ENCODE results near the gene ZMYND8. TPM values are rescaled to one million over a fixed set of nuclear protein-coding genes. Genes with fewer than 3 reads are reported as not detected.

Gene ZMYND8
- total and polyA plus RNA-seq, 10 of the 15 experiments (the other 5 are each of a cell fraction or from before 2014, with no cell fraction given) = 12.9 to 54.8 (median 23.1) TPM

DNA sequence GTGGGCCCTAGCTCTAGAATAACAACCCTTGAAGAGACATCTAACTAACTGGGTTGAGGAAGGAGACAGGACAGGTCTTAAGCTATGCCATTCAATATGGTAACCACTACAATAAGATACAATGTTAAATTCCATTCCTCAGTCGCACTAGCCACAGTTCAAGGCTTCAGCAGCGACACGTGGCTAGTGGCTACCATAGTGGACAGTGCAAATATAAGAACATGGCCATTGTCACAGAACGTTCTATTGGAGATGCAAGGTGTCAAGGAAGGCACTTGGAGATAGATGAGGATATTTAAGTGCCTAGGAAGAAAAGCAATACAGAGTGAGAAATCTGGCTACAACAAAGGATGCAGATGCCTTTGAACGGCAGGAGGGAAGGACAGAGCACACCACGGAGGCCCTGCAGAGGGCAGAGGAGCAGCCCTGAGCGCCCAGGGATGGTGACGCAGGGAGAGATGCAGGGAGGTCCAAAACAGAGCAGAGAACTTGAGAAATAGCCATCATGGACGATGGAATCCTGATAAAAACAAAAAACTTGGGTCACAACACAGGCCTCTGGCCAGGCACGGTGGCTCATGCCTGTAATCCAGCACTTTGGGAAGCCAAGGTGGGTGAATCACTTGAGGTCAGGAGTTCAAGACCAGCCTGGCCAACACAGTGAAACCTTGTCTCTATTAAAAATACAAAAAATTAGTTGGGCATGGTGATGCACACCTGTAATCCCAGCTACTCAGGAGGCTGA is 140.7 kb downstream of the ZMYND8 start:
- no peaks in the 10 kb centered on the region for H3K27me3 ChIP-seq (replicated peaks in 1 of 2; ENCODE audit: control insufficient read depth in 2 of 2, insufficient read depth in 2 of 2, low read length in 1 of 2)
- H3K79me2 ChIP-seq (ENCODE audit: control insufficient read depth, insufficient read depth, low read length) = no peaks in the 10 kb centered on the region
- FAIRE-seq (no peak), DNase-seq (ENCODE audit: low read depth, low spot score) (no peak), ATAC-seq (no peak)
- CTCF ChIA-PET = interaction anchor here (0.8 to 3.1 kb wide), 4 partner anchors 11 to 168 kb away, joined by 4 to 17 read pairs (median 4); no protein-coding TSS in a partner anchor
- H3K27ac ChIP-seq (ENCODE audit: control insufficient read depth, insufficient read depth) = no peak overlapping the region
- 98% methylated on average over 10 of the region's 10 CpGs for WGBS (ENCODE audit: insufficient coverage, insufficient replicate concordance, low lambda C conversion rate, missing lambda C conversion rate)
- POLR2A ChIA-PET = interaction anchor here (0.6 kb wide), 1 partner anchor 59 kb away, joined by 3 read pairs; no protein-coding TSS in a partner anchor
- no TSS peak for BruUV-seq (replicated peaks)
- H3K4me3 ChIP-seq = no peak overlapping the region
- H3K4me1 ChIP-seq (ENCODE audit: control insufficient read depth, insufficient read depth, low read length) = no peaks in the 10 kb centered on the region
- SMC1A ChIA-PET (ENCODE audit: uncharacterized antibody, unreplicated experiment) = no interaction called here
- RAD21 ChIA-PET (ENCODE audit: unreplicated experiment) = no interaction called here
- TF ChIP-seq NFXL1 (IDR thresholded peaks at IDR 0.05; ENCODE audit: borderline replicate concordance) = peak; percentile 3; the same call in 1 of the 2 replicates
- no peak for TF ChIP-seq POLR2AphosphoS2 (IDR thresholded peaks at IDR 0.05; ENCODE audit: low read depth, low read length)
- H2AFZ ChIP-seq (ENCODE audit: control insufficient read depth, low read depth, low read length) = no peak overlapping the region
- H3K36me3 ChIP-seq (ENCODE audit: control insufficient read depth in 2 of 2, insufficient read depth in 2 of 2, low read length in 1 of 2) = peaks cover 27 to 53% of the 10 kb centered on the region in 2 experiments
- intact Hi-C loops (cut with micrococcal nuclease; ENCODE audit: unreplicated experiment) = no loop called here
- no peaks in the 10 kb centered on the region for H4K20me1 ChIP-seq (ENCODE audit: control insufficient read depth, insufficient read depth)
- no peak overlapping the region for H3K4me2 ChIP-seq (ENCODE audit: control insufficient read depth, insufficient read depth)
- in situ Hi-C loops (cut with MboI) = no loop called here
- no peaks in the 10 kb centered on the region for H3K9me3 ChIP-seq (replicated peaks; ENCODE audit: control insufficient read depth, insufficient read depth, low read length)
- no peak overlapping the region for H3K9ac ChIP-seq (ENCODE audit: control insufficient read depth, insufficient read depth, low read length)

DNA sequence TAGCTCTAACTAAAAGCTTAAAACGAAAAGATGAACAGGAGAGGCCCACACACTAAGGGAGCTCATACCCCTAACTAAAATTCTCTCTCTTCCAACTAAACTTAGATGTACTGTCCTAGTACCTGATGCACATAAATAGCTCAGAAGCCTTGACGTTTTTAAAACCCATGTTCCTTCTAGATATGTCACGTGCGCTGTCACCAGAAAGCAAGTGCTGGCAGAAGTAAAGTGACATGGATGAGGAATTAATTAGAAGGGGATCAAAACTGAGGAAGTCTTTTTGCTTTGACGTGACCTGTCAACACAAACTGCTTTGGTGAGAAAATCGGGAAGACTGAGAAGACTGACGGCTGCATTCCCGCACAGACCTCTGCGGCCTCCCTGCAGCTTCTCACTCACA is 142.5 kb downstream of the ZMYND8 start:
- no peaks in the 10 kb centered on the region for H3K9me3 ChIP-seq (replicated peaks; ENCODE audit: control insufficient read depth, insufficient read depth, low read length)
- no peak overlapping the region for H3K27ac ChIP-seq (ENCODE audit: control insufficient read depth, insufficient read depth)
- RAD21 ChIA-PET (ENCODE audit: unreplicated experiment) = interaction anchor here (1.4 kb wide), 1 partner anchor 13 kb away, joined by 3 read pairs; no protein-coding TSS in a partner anchor
- in situ Hi-C loops (cut with MboI) = no loop called here
- no peak overlapping the region for H2AFZ ChIP-seq (ENCODE audit: control insufficient read depth, low read depth, low read length)
- H4K20me1 ChIP-seq (ENCODE audit: control insufficient read depth, insufficient read depth) = no peaks in the 10 kb centered on the region
- no peaks in the 10 kb centered on the region for H3K79me2 ChIP-seq (ENCODE audit: control insufficient read depth, insufficient read depth, low read length)
- WGBS (ENCODE audit: insufficient coverage, insufficient replicate concordance, low lambda C conversion rate, missing lambda C conversion rate) = 96% methylated on average over 9 of the region's 9 CpGs
- H3K9ac ChIP-seq (ENCODE audit: control insufficient read depth, insufficient read depth, low read length) = no peak overlapping the region
- BruUV-seq (replicated peaks) = no TSS peak
- no peaks in the 10 kb centered on the region for H3K4me1 ChIP-seq (ENCODE audit: control insufficient read depth, insufficient read depth, low read length)
- no peak for ATAC-seq
- peaks cover 29 to 54% of the 10 kb centered on the region in 2 experiments for H3K36me3 ChIP-seq (ENCODE audit: control insufficient read depth in 2 of 2, insufficient read depth in 2 of 2, low read length in 1 of 2)
- no peak for FAIRE-seq
- intact Hi-C loops (cut with micrococcal nuclease; ENCODE audit: unreplicated experiment) = no loop called here
- SMC1A ChIA-PET (ENCODE audit: uncharacterized antibody, unreplicated experiment) = interaction anchor here (1.0 to 1.8 kb wide), 7 partner anchors 14 to 170 kb away, joined by 3 to 8 read pairs (median 3); no protein-coding TSS in a partner anchor
- DNase-seq (ENCODE audit: low read depth, low spot score) = no peak
- H3K4me3 ChIP-seq = no peak overlapping the region
- H3K4me2 ChIP-seq (ENCODE audit: control insufficient read depth, insufficient read depth) = no peak overlapping the region
- POLR2A ChIA-PET = interaction anchor here (0.8 kb wide), 1 partner anchor 170 kb away, joined by 4 read pairs; no protein-coding TSS in a partner anchor
- CTCF ChIA-PET = interaction anchor here (1.5 to 2.2 kb wide), 2 partner anchors 59 to 170 kb away, joined by 6 to 10 read pairs; no protein-coding TSS in a partner anchor
- H3K27me3 ChIP-seq (replicated peaks in 1 of 2; ENCODE audit: control insufficient read depth in 2 of 2, insufficient read depth in 2 of 2, low read length in 1 of 2) = no peaks in the 10 kb centered on the region
- TF ChIP-seq RELA (IDR thresholded peaks at IDR 0.05; ENCODE audit: borderline replicate concordance, partially characterized antibody) (no peak), YY1 (IDR thresholded peaks at IDR 0.05; ENCODE audit: low read depth, low read length) (no peak), POLR2AphosphoS2 (IDR thresholded peaks at IDR 0.05; ENCODE audit: low read depth, low read length) (no peak), SPI1 (IDR thresholded peaks at IDR 0.05; ENCODE audit: borderline replicate concordance, insufficient read depth, low read depth, low read length) (no peak), REST (IDR thresholded peaks at IDR 0.05; ENCODE audit: low read depth, low read length) (no peak), HDAC6 (IDR thresholded peaks at IDR 0.05; ENCODE audit: unreplicated experiment) (no peak)
- TF ChIP-seq, protein P1, sequence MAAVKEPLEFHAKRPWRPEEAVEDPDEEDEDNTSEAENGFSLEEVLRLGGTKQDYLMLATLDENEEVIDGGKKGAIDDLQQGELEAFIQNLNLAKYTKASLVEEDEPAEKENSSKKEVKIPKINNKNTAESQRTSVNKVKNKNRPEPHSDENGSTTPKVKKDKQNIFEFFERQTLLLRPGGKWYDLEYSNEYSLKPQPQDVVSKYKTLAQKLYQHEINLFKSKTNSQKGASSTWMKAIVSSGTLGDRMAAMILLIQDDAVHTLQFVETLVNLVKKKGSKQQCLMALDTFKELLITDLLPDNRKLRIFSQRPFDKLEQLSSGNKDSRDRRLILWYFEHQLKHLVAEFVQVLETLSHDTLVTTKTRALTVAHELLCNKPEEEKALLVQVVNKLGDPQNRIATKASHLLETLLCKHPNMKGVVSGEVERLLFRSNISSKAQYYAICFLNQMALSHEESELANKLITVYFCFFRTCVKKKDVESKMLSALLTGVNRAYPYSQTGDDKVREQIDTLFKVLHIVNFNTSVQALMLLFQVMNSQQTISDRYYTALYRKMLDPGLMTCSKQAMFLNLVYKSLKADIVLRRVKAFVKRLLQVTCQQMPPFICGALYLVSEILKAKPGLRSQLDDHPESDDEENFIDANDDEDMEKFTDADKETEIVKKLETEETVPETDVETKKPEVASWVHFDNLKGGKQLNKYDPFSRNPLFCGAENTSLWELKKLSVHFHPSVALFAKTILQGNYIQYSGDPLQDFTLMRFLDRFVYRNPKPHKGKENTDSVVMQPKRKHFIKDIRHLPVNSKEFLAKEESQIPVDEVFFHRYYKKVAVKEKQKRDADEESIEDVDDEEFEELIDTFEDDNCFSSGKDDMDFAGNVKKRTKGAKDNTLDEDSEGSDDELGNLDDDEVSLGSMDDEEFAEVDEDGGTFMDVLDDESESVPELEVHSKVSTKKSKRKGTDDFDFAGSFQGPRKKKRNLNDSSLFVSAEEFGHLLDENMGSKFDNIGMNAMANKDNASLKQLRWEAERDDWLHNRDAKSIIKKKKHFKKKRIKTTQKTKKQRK (IDR thresholded peaks at IDR 0.05; ENCODE audit: low read depth, low read length) = no peak

Data from GM12878 (cell line).